ENCODE measurements around the gene PI4KA.

DNA sequence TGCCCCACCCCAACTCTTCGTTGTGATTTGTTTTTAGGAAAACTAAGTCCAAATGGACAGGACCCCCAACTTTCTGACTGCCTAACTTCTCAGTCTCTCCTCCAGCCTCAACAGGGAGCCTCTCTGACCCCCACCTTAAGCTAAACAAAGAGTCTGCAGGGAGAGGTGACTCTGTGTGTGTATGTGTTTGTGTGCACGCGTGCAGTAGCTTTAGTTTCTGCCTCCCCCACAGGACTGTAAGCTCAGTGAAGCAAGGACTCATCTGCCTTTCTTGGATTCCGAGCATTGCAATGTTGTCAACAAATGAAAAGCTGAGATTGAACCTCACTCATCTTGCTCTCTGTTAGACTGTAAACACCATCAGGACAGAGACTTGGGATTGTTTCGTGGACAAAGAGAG, 8.1 kb upstream of the PI4KA start:
- TF ChIP-seq, protein P1, sequence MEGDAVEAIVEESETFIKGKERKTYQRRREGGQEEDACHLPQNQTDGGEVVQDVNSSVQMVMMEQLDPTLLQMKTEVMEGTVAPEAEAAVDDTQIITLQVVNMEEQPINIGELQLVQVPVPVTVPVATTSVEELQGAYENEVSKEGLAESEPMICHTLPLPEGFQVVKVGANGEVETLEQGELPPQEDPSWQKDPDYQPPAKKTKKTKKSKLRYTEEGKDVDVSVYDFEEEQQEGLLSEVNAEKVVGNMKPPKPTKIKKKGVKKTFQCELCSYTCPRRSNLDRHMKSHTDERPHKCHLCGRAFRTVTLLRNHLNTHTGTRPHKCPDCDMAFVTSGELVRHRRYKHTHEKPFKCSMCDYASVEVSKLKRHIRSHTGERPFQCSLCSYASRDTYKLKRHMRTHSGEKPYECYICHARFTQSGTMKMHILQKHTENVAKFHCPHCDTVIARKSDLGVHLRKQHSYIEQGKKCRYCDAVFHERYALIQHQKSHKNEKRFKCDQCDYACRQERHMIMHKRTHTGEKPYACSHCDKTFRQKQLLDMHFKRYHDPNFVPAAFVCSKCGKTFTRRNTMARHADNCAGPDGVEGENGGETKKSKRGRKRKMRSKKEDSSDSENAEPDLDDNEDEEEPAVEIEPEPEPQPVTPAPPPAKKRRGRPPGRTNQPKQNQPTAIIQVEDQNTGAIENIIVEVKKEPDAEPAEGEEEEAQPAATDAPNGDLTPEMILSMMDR (IDR thresholded peaks at IDR 0.05) = no peak
- no peak for TF ChIP-seq ZFX (IDR thresholded peaks at IDR 0.05; ENCODE audit: borderline replicate concordance)
